Measurements from ENCODE around the gene VCAN.

DNA sequence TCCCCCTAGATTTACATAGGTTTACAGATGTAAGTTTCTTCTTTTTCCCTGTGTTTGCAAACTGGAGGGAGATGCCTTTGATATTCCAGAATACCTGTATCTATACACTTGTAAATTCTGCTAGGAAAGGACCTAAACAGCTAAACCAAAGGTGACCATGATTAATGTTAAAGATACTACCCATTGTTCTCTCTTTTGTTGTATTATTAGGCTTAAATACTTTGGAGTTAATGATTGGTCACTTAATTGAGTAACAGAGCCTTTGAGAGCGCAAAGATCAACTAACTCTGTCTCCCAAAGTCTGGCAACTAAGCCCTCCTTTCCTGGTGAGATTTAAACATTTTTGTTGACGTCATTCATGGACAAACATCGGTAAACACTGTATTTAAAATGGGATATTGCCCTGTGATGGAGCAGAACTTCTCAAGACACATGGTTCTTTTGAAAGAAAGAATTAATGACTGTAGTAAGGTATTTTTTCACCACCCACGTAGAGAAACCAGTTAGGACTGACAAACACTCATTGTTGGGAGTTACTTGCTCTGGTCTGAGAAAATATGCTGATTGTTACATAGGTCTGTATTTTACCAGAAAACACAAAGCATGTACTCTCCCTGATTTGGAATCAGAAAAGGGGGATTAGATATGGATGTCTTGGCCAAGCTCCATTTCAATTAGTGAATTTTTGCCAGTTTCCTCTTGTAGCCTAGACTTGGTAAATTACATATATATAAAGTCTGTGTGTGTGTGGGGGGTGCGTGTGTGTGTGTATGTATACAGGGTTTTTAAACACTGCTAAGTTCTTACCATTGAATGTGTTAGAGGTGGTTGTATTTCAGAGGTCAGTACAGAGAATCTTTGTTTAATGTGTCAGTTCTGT lies 4.6 kb downstream of the VCAN start:
- TF ChIP-seq, protein P1, sequence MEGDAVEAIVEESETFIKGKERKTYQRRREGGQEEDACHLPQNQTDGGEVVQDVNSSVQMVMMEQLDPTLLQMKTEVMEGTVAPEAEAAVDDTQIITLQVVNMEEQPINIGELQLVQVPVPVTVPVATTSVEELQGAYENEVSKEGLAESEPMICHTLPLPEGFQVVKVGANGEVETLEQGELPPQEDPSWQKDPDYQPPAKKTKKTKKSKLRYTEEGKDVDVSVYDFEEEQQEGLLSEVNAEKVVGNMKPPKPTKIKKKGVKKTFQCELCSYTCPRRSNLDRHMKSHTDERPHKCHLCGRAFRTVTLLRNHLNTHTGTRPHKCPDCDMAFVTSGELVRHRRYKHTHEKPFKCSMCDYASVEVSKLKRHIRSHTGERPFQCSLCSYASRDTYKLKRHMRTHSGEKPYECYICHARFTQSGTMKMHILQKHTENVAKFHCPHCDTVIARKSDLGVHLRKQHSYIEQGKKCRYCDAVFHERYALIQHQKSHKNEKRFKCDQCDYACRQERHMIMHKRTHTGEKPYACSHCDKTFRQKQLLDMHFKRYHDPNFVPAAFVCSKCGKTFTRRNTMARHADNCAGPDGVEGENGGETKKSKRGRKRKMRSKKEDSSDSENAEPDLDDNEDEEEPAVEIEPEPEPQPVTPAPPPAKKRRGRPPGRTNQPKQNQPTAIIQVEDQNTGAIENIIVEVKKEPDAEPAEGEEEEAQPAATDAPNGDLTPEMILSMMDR (IDR thresholded peaks at IDR 0.05; ENCODE audit: poor library complexity, severe bottlenecking) = no peak
- TF ChIP-seq RAD21 (conservative IDR thresholded peaks at IDR 0.05) = no peak
- no peak for TF ChIP-seq POLR2AphosphoS5 (IDR thresholded peaks at IDR 0.05)
- TF ChIP-seq TAF1 (IDR thresholded peaks at IDR 0.05; ENCODE audit: low read depth) = peak; percentile 29
- TF ChIP-seq EP300 (conservative IDR thresholded peaks at IDR 0.05; ENCODE audit: poor library complexity, severe bottlenecking) = no peak
- TF ChIP-seq, protein P2, sequence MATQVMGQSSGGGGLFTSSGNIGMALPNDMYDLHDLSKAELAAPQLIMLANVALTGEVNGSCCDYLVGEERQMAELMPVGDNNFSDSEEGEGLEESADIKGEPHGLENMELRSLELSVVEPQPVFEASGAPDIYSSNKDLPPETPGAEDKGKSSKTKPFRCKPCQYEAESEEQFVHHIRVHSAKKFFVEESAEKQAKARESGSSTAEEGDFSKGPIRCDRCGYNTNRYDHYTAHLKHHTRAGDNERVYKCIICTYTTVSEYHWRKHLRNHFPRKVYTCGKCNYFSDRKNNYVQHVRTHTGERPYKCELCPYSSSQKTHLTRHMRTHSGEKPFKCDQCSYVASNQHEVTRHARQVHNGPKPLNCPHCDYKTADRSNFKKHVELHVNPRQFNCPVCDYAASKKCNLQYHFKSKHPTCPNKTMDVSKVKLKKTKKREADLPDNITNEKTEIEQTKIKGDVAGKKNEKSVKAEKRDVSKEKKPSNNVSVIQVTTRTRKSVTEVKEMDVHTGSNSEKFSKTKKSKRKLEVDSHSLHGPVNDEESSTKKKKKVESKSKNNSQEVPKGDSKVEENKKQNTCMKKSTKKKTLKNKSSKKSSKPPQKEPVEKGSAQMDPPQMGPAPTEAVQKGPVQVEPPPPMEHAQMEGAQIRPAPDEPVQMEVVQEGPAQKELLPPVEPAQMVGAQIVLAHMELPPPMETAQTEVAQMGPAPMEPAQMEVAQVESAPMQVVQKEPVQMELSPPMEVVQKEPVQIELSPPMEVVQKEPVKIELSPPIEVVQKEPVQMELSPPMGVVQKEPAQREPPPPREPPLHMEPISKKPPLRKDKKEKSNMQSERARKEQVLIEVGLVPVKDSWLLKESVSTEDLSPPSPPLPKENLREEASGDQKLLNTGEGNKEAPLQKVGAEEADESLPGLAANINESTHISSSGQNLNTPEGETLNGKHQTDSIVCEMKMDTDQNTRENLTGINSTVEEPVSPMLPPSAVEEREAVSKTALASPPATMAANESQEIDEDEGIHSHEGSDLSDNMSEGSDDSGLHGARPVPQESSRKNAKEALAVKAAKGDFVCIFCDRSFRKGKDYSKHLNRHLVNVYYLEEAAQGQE (IDR thresholded peaks at IDR 0.05; ENCODE audit: borderline replicate concordance) = peak; percentile 90
- no peak for TF ChIP-seq SMC3 (conservative IDR thresholded peaks at IDR 0.05; ENCODE audit: poor library complexity)

Data from neural cell (in vitro differentiated cells).